CD4-positive, alpha-beta T cell (primary cell): ENCODE measurements around the gene OR10A4. TPM values are rescaled to one million over a fixed set of nuclear protein-coding genes. Genes with fewer than 3 reads are reported as not detected.

Source experiments
- ATAC-seq: fragments of 200-7000 bp; cut with Tn5 transposase; one replicate; pipeline ENCODE4 v1.10.0; 2022; ENCODE audit warnings: mild to moderate bottlenecking; ENCODE audit not compliant: poor library complexity
- CTCF ChIA-PET: fragments of 350-600 bp; sonication (Branson Sonifier 250); formaldehyde crosslinking; loops from one replicate; lab custom pipeline; 2021; ENCODE audit warnings: antibody characterized with exemption, inconsistent platforms; lab: Charles Lee
- POLR2A ChIA-PET: fragments of 350-600 bp; sonication (Branson Sonifier 250); formaldehyde crosslinking; loops from one replicate; lab custom pipeline; 2021; ENCODE audit warnings: antibody characterized with exemption, inconsistent platforms; lab: Charles Lee
- DNase-seq, 14 experiments: peaks; one replicate each; pipeline ENCODE4 v3.0.0-alpha.2; 2013 to 2020; ENCODE audit warnings: mixed read lengths in 2 of 14
- H3K27ac ChIP-seq, 2 donors: one replicate each; pipeline versions ENCODE4 v1.5.1 to v1.7.0; 2013; ENCODE audit warnings: low read length in 2 of 2, low read depth in 1 of 2, mild to moderate bottlenecking in 1 of 2
- H3K27me3 ChIP-seq, 2 experiments: 1 replicate in 1 of 2; 2 replicates in 1 of 2; pipeline versions ENCODE4 v1.6.1 to v1.7.0; 2013; ENCODE audit warnings: low read length in 2 of 2, control low read depth in 1 of 2, mild to moderate bottlenecking in 1 of 2, moderate library complexity in 1 of 2; ENCODE audit not compliant: insufficient read depth in 2 of 2, control insufficient read depth in 1 of 2
- H3K36me3 ChIP-seq: one replicate; pipeline ENCODE4 v1.6.1; 2013; ENCODE audit warnings: low read length, control low read depth; ENCODE audit not compliant: insufficient read depth
- H3K4me1 ChIP-seq: one replicate; pipeline ENCODE4 v1.6.1; 2013; ENCODE audit warnings: low read length, control low read depth; ENCODE audit not compliant: insufficient read depth
- H3K4me3 ChIP-seq: one replicate; pipeline ENCODE4 v1.5.1; 2013; ENCODE audit warnings: mild to moderate bottlenecking, low read length, moderate library complexity
- H3K9me3 ChIP-seq, 2 experiments: 1 replicate in 1 of 2; 2 replicates in 1 of 2; pipeline versions ENCODE4 v1.6.1 to v1.7.0; 2013; ENCODE audit warnings: low read length in 2 of 2, mild to moderate bottlenecking in 2 of 2, control low read depth in 1 of 2, moderate library complexity in 1 of 2; ENCODE audit not compliant: control insufficient read depth in 1 of 2, insufficient read depth in 1 of 2
- H3K27ac Mint-ChIP-seq: one replicate; pipeline ENCODE4 v1.8.0; 2020; ENCODE audit warnings: mixed read lengths
- H3K27me3 Mint-ChIP-seq: one replicate; pipeline ENCODE4 v1.8.0; 2021; ENCODE audit warnings: mixed read lengths
- H3K36me3 Mint-ChIP-seq: one replicate; pipeline ENCODE4 v1.8.0; 2021; ENCODE audit warnings: low read depth, mixed read lengths
- H3K4me1 Mint-ChIP-seq: one replicate; pipeline ENCODE4 v1.8.0; 2021; ENCODE audit warnings: low read depth, mixed read lengths
- H3K4me3 Mint-ChIP-seq: one replicate; pipeline ENCODE4 v1.8.0; 2020; ENCODE audit warnings: mild to moderate bottlenecking, mixed read lengths
- H3K9me3 Mint-ChIP-seq: one replicate; pipeline ENCODE4 v1.8.0; 2020; ENCODE audit warnings: mixed read lengths
- intact Hi-C, 2 experiments: fragments of 100-400 bp; cut with DNase I in 1 of 2; cut with micrococcal nuclease in 1 of 2; formaldehyde crosslinking; loops; one replicate each; pipeline versions ENCODE4 v1.15.1 to v1.9.0; 2023 to 2025; cut with DNase I, micrococcal nuclease
- total RNA-seq, 174 experiments: library from RNA in 2 of 174; stranded (reverse) in 2 of 174; gene quantifications; one replicate each; pipeline ENCODE4 v1.2.3 and lab custom pipeline; 2021 to 2026
- TF ChIP-seq, protein P1 (sequence below): fragments of 200-600 bp; IDR thresholded peaks from one replicate; pipeline ENCODE4 v1.8.0; 2022; ENCODE audit warnings: antibody characterized with exemption, mild to moderate bottlenecking

The OR10A4 gene
- total RNA-seq, 2 experiments from 2014 or later: not detected

DNA sequence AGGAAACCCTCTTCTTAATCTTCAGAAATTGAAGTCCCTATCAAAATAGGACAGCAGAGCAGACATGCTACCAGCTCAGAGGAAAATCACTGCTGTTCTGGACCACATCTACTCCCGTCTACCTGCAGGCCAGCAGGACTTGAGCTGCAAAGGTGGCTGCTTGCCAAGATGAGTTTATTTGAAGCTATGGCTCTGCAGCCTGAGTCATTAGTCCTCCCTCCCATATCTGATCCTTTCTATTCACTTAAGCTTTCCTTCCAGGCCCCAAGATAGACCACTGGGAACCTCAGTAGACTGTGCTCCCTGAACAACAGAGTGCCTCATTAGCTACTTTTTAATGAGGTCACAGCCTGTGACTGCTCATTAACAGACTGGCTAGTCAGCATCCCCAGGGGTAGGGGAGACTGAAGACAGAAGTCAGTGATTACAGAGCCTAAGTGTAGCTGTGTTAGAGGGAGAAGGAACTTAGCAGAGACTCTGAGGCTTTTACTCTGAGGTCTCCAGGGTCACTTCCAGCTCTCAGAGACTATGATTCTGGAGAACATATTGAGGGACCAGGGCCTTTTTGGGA lies 20.4 kb upstream of the OR10A4 start:
- Mint-ChIP-seq H3K9me3 (peaks cover 7% of the 10 kb centered on the region), H3K36me3 (no peaks in the 10 kb centered on the region), H3K27ac (no peak overlapping the region), H3K4me3 (no peak overlapping the region), H3K4me1 (no peaks in the 10 kb centered on the region), H3K27me3 (peaks cover 6% of the 10 kb centered on the region)
- ChIA-PET POLR2A (no interaction called here), CTCF (no interaction called here)
- no peak overlapping the region for H3K4me3 ChIP-seq
- H3K9me3 ChIP-seq: peaks cover 4 to 9% of the 10 kb centered on the region in 2 experiments
- no peaks in the 10 kb centered on the region for H3K4me1 ChIP-seq
- TF ChIP-seq, protein P1, sequence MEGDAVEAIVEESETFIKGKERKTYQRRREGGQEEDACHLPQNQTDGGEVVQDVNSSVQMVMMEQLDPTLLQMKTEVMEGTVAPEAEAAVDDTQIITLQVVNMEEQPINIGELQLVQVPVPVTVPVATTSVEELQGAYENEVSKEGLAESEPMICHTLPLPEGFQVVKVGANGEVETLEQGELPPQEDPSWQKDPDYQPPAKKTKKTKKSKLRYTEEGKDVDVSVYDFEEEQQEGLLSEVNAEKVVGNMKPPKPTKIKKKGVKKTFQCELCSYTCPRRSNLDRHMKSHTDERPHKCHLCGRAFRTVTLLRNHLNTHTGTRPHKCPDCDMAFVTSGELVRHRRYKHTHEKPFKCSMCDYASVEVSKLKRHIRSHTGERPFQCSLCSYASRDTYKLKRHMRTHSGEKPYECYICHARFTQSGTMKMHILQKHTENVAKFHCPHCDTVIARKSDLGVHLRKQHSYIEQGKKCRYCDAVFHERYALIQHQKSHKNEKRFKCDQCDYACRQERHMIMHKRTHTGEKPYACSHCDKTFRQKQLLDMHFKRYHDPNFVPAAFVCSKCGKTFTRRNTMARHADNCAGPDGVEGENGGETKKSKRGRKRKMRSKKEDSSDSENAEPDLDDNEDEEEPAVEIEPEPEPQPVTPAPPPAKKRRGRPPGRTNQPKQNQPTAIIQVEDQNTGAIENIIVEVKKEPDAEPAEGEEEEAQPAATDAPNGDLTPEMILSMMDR: no peak
- intact Hi-C loops: no loop called here
- H3K36me3 ChIP-seq: no peaks in the 10 kb centered on the region
- no peak for DNase-seq
- H3K27me3 ChIP-seq: peaks cover 3% of the 10 kb centered on the region in 2 experiments
- no peak for ATAC-seq
- no peak overlapping the region for H3K27ac ChIP-seq

DNA sequence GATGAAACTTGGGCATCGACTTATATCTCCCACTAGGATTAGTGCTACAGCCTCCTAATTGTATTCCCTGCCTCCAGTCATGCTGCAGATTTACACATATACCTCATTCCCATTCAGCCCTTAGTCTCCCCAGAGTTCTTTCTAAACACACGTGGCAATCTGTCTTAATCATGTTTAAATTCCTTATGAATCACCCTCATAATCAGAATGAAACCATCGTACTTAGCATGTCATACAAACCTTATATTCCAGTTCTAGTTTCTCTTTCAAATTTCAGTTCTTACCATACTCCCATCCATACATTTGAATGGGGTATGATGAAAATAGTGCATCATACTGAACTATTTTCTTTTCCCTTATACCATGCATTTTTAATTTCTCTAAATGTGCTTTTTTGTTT lies 19.6 kb upstream of the OR10A4 start:
- H3K36me3 ChIP-seq: no peaks in the 10 kb centered on the region
- no peaks in the 10 kb centered on the region for H3K4me1 ChIP-seq
- no peak overlapping the region for H3K4me3 Mint-ChIP-seq
- no peak for DNase-seq
- H3K4me1 Mint-ChIP-seq: no peaks in the 10 kb centered on the region
- intact Hi-C loops: no loop called here
- no peaks in the 10 kb centered on the region for H3K36me3 Mint-ChIP-seq
- H3K27ac Mint-ChIP-seq: no peak overlapping the region
- H3K9me3 Mint-ChIP-seq: peaks cover 4% of the 10 kb centered on the region
- ChIA-PET CTCF (no interaction called here), POLR2A (no interaction called here)
- peaks cover 3% of the 10 kb centered on the region in 2 experiments for H3K27me3 ChIP-seq
- ATAC-seq: no peak
- H3K9me3 ChIP-seq: peaks cover 4 to 9% of the 10 kb centered on the region in 2 experiments
- H3K27ac ChIP-seq: no peak overlapping the region
- no peak overlapping the region for H3K4me3 ChIP-seq
- H3K27me3 Mint-ChIP-seq: peaks cover 6% of the 10 kb centered on the region
- TF ChIP-seq, protein P1: no peak

DNA sequence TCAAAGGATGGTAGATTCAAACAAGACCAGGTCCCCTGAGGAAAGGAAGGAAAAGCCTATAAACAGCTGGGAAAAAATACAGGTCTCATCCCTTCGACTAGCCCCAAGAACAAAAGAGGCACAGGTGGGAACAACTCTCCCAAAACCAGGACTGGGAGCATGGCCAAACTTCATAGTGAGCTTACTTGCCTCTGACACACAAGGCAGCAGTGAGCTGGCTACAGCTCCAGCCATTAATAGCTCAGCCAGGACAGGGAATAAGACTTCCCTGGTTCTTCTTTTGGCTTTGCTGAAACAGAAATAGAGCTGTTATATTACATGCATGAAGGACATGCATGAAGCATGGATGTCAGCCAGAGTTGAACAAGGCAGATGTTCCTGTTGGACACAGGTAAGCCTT lies 13.5 kb upstream of the OR10A4 start, which contains the start of gene OR10A2:
TSS of gene OR10A2 (plus strand) at position 97 of the 400 bp plus-strand sequence. CDS start 6,698 bp downstream, outside the sequence.
- H3K4me3 Mint-ChIP-seq: no peak within 1 kb of the TSS
- POLR2A ChIA-PET: no interaction called here
- Histone ChIP-seq H3K36me3 (no peaks in the 10 kb centered on the region), H3K27ac (no peak within 1 kb of the TSS), H3K9me3 (peaks cover 0 to 4% of the 10 kb centered on the region in 2 experiments), H3K4me3 (no peak within 1 kb of the TSS), H3K27me3 (peaks cover 0 to 3% of the 10 kb centered on the region in 2 experiments), H3K4me1 (no peaks in the 10 kb centered on the region)
- intact Hi-C loops: no loop called here
- ATAC-seq: no peak
- no peaks in the 10 kb centered on the region for H3K36me3 Mint-ChIP-seq
- TF ChIP-seq, protein P1: no peak
- H3K27ac Mint-ChIP-seq: no peak within 1 kb of the TSS
- CTCF ChIA-PET: interaction anchor here (1.6 kb wide), 1 partner anchor 9 kb away, joined by 5 read pairs; no protein-coding TSS in a partner anchor
- no peak for DNase-seq
- H3K4me1 Mint-ChIP-seq: no peaks in the 10 kb centered on the region
- peaks cover 6% of the 10 kb centered on the region for H3K27me3 Mint-ChIP-seq
- no peaks in the 10 kb centered on the region for H3K9me3 Mint-ChIP-seq
